OCI-LY3 (cell line): ENCODE results near the gene HDAC7.

Experiments
- EZH2phosphoT487 ChIP-seq: fragments of 200-600 bp; shearing (Covaris generic); IDR thresholded peaks from 2 replicates; pipeline ENCODE4 v1.6.1; 2018; ENCODE audit warnings: antibody characterized with exemption, mixed run types, low read depth
- TF ChIP-seq, protein P1 (sequence below): fragments of 200-600, 300-600 bp; sonication (generic); IDR thresholded peaks from 2 replicates; pipeline ENCODE4 v1.5.1; 2014; ENCODE audit warnings: antibody characterized with exemption, low read length, low read depth

DNA sequence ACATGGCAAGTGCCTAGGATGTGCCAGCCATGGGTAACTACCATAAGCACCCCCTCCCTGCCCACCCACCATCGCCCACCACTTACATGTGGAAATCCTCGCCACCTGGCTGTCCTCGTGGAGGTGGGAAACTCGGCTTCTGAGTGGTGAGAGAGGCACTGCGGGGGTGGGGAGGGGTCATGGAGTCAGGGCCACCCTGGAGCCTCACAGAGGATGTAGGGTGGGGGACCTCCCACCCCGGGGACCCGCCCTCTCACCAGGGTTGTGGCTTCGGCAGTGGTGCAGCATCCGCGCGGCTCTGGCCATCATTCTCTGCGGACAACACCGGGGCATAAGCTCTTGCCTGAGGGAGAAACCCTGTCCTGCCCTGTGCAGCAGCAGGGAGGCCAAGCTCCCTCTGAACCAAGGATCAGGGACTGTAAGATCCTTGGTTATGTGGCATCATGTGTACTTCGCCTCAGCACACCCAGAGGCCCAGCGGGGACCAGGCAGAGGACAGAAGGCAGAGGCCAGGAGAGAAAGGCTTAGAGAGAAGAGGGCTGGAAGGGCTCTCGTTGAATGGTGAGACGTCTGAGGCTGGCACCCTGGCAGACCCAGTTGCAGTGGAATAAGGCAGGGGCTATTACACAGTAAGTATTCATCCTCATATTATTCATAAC lies 81.6 kb downstream of the HDAC7 start:
- TF ChIP-seq, protein P1, sequence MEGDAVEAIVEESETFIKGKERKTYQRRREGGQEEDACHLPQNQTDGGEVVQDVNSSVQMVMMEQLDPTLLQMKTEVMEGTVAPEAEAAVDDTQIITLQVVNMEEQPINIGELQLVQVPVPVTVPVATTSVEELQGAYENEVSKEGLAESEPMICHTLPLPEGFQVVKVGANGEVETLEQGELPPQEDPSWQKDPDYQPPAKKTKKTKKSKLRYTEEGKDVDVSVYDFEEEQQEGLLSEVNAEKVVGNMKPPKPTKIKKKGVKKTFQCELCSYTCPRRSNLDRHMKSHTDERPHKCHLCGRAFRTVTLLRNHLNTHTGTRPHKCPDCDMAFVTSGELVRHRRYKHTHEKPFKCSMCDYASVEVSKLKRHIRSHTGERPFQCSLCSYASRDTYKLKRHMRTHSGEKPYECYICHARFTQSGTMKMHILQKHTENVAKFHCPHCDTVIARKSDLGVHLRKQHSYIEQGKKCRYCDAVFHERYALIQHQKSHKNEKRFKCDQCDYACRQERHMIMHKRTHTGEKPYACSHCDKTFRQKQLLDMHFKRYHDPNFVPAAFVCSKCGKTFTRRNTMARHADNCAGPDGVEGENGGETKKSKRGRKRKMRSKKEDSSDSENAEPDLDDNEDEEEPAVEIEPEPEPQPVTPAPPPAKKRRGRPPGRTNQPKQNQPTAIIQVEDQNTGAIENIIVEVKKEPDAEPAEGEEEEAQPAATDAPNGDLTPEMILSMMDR = no peak
- TF ChIP-seq EZH2phosphoT487 = no peak
